DOHH2 (cell line): Measurements from ENCODE around the gene DCLK2.

ENCODE experiments used
- EZH2phosphoT487 ChIP-seq: fragments of 200-600 bp; sonication (generic); IDR thresholded peaks from 2 replicates; pipeline ENCODE4 v1.6.1; 2017; ENCODE audit warnings: borderline replicate concordance, mild to moderate bottlenecking, antibody characterized with exemption, low read length, moderate library complexity, mixed read lengths
- TF ChIP-seq, protein P1 (sequence below): fragments of 200-600 bp; sonication (generic); IDR thresholded peaks from one replicate; pipeline ENCODE4 v1.5.1; 2014; ENCODE audit warnings: antibody characterized with exemption, mild to moderate bottlenecking, low read depth, low read length; ENCODE audit not compliant: poor library complexity, severe bottlenecking

DNA sequence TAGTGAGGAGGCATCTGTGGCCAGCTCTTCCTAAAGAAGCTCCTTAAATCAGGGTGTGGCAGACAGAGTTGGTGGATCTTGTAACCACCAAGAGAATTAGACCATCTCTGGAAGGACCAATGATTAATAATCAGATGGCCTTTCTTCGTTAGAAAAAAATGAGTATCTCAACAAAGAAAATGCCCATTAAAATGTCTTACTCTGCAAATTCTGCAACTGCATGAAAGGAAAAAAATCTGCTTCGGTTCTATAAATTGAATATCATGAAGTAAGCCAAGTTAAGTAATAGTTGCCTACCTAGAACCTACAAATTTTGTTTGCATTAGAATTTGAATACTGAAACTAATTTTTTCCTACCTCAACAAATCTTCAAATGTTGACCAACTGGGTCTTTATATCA lies 4.2 kb upstream of the DCLK2 start:
- TF ChIP-seq, protein P1, sequence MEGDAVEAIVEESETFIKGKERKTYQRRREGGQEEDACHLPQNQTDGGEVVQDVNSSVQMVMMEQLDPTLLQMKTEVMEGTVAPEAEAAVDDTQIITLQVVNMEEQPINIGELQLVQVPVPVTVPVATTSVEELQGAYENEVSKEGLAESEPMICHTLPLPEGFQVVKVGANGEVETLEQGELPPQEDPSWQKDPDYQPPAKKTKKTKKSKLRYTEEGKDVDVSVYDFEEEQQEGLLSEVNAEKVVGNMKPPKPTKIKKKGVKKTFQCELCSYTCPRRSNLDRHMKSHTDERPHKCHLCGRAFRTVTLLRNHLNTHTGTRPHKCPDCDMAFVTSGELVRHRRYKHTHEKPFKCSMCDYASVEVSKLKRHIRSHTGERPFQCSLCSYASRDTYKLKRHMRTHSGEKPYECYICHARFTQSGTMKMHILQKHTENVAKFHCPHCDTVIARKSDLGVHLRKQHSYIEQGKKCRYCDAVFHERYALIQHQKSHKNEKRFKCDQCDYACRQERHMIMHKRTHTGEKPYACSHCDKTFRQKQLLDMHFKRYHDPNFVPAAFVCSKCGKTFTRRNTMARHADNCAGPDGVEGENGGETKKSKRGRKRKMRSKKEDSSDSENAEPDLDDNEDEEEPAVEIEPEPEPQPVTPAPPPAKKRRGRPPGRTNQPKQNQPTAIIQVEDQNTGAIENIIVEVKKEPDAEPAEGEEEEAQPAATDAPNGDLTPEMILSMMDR = no peak
- TF ChIP-seq EZH2phosphoT487 = no peak
